Parathyroid adenoma (tissue), 2 donors: Measurements from ENCODE around the gene PCBD2.

Source experiments
- H2AFZ ChIP-seq: fragments of 300-600 bp; sonication (generic); one replicate; pipeline ENCODE4 v1.7.0; 2017; ENCODE audit warnings: antibody characterized with exemption, mild to moderate bottlenecking
- H3K27ac ChIP-seq: fragments of 300-600 bp; sonication (generic); one replicate; pipeline ENCODE4 v1.7.0; 2017
- H3K27me3 ChIP-seq: fragments of 300-600 bp; sonication (generic); one replicate; pipeline ENCODE4 v1.7.0; 2017; ENCODE audit warnings: low read length; ENCODE audit not compliant: control insufficient read depth, insufficient read depth
- H3K36me3 ChIP-seq: fragments of 300-600 bp; sonication (generic); one replicate; pipeline ENCODE4 v1.7.0; 2017; ENCODE audit warnings: low read length; ENCODE audit not compliant: control insufficient read depth, insufficient read depth
- H3K4me1 ChIP-seq: fragments of 300-600 bp; sonication (generic); one replicate; pipeline ENCODE4 v1.7.0; 2017; ENCODE audit warnings: control low read depth
- H3K4me2 ChIP-seq: fragments of 300-600 bp; sonication (generic); one replicate; pipeline ENCODE4 v1.7.0; 2017; ENCODE audit warnings: low read length
- H3K4me3 ChIP-seq: fragments of 300-600 bp; sonication (generic); one replicate; pipeline ENCODE4 v1.7.0; 2017; ENCODE audit warnings: low read depth, low read length
- H3K79me2 ChIP-seq: fragments of 300-600 bp; sonication (generic); one replicate; pipeline ENCODE4 v1.7.0; 2017; ENCODE audit warnings: control low read depth
- H3K9ac ChIP-seq: fragments of 300-600 bp; sonication (generic); one replicate; pipeline ENCODE4 v1.7.0; 2017; ENCODE audit warnings: mild to moderate bottlenecking
- H3K9me3 ChIP-seq: fragments of 300-600 bp; sonication (generic); one replicate; pipeline ENCODE4 v1.7.0; 2017; ENCODE audit warnings: low read length; ENCODE audit not compliant: control insufficient read depth
- TF ChIP-seq, protein P1 (sequence below): fragments of 300-600 bp; sonication (generic); IDR thresholded peaks from one replicate; pipeline ENCODE4 v1.7.0; 2017; ENCODE audit warnings: antibody characterized with exemption, mild to moderate bottlenecking
- donor health status: primary hyperparathyroidism.

Gene PCBD2

DNA sequence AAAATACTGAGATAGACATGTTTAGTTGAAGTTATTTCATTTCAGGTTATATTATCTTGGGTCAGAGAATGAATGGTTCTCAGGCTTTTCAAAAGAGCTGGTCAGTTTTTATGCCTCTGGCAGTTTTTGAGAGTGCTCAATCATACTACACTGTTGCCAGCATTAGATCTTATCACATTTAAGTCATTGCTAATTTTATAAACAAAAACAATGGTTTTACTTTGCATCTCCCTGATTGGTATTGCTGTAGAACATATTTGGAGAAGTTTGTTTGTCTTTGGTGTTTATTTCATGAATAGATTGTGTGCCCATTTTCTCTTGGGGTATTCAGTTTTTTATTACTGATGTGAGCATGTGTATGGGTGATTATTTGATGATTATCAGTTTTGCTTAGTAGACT lies 64.2 kb downstream of the PCBD2 start:
- Histone ChIP-seq H3K9me3 (no peaks in the 10 kb centered on the region), H3K79me2 (no peaks in the 10 kb centered on the region), H2AFZ (no peak overlapping the region), H3K27ac (no peak overlapping the region), H3K9ac (no peak overlapping the region), H3K27me3 (no peaks in the 10 kb centered on the region), H3K36me3 (no peaks in the 10 kb centered on the region), H3K4me1 (peaks cover 2% of the 10 kb centered on the region), H3K4me2 (no peak overlapping the region), H3K4me3 (no peak overlapping the region)
- TF ChIP-seq, protein P1, sequence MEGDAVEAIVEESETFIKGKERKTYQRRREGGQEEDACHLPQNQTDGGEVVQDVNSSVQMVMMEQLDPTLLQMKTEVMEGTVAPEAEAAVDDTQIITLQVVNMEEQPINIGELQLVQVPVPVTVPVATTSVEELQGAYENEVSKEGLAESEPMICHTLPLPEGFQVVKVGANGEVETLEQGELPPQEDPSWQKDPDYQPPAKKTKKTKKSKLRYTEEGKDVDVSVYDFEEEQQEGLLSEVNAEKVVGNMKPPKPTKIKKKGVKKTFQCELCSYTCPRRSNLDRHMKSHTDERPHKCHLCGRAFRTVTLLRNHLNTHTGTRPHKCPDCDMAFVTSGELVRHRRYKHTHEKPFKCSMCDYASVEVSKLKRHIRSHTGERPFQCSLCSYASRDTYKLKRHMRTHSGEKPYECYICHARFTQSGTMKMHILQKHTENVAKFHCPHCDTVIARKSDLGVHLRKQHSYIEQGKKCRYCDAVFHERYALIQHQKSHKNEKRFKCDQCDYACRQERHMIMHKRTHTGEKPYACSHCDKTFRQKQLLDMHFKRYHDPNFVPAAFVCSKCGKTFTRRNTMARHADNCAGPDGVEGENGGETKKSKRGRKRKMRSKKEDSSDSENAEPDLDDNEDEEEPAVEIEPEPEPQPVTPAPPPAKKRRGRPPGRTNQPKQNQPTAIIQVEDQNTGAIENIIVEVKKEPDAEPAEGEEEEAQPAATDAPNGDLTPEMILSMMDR = no peak

- H3K4me3 ChIP-seq = no peak overlapping the region
- H3K9me3 ChIP-seq = no peaks in the 10 kb centered on the region
- H3K36me3 ChIP-seq = no peaks in the 10 kb centered on the region
- no peak overlapping the region for H3K27ac ChIP-seq
- no peaks in the 10 kb centered on the region for H3K79me2 ChIP-seq
- no peaks in the 10 kb centered on the region for H3K27me3 ChIP-seq
- H2AFZ ChIP-seq = no peak overlapping the region
- no peaks in the 10 kb centered on the region for H3K4me1 ChIP-seq
- TF ChIP-seq, protein P1 = no peak
- H3K4me2 ChIP-seq = no peak overlapping the region
- no peak overlapping the region for H3K9ac ChIP-seq
Observed at GRCh38 chr5:134975078-134975715, 70.3 kb downstream of the PCBD2 start.

DNA sequence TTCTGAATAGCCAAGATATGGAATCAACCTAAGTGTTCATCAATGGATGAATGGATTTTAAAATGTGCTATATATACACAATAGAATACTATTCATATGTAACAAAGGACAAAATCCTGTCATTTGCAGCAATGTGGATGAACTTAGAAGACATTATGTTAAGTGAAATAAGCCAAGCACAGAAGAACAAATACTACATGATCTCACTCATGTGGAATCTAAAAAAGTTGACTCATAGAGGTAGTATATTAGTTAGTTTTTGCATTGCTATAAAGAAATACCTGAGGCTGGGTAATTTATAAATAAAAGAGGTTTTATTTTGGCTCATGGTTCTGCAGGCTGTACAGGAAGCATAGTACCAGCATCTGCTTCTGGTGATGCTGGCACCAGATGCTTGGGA lies 70.9 kb downstream of the PCBD2 start:
- H3K36me3 ChIP-seq = no peaks in the 10 kb centered on the region
- no peaks in the 10 kb centered on the region for H3K79me2 ChIP-seq
- no peaks in the 10 kb centered on the region for H3K27me3 ChIP-seq
- H3K4me1 ChIP-seq = no peaks in the 10 kb centered on the region
- H3K4me2 ChIP-seq = no peak overlapping the region
- H3K4me3 ChIP-seq = no peak overlapping the region
- no peak overlapping the region for H3K27ac ChIP-seq
- no peak overlapping the region for H3K9ac ChIP-seq
- H2AFZ ChIP-seq = no peak overlapping the region
- no peaks in the 10 kb centered on the region for H3K9me3 ChIP-seq
- TF ChIP-seq, protein P1 = no peak

DNA sequence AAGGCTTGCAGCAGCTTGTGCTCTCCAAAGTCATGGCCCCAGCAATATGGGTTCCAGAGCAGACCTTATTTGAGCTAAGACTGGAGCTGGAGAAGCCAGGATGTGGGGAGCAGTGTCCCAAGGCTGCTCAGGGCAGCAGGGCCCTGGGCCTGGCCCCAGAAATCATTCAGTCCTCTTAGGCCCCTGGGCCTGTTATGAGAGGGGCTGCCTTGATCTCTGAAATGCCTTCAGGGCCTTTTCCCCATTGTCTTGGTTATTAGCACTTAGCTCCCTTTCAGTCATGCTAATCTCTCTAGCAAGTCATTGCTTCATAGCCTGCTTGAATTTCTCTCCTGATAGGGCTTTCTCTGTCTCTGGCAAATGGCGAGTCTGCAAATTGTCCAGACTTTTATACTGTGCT lies 71.9 kb downstream of the PCBD2 start:
- TF ChIP-seq, protein P1 = no peak

GRCh38 chr5:134979416-134979815 lies 74.5 kb downstream of the PCBD2 start:
- H3K4me3 ChIP-seq = no peak overlapping the region
- H3K27me3 ChIP-seq = no peaks in the 10 kb centered on the region
- no peak overlapping the region for H2AFZ ChIP-seq
- H3K9me3 ChIP-seq = no peaks in the 10 kb centered on the region
- no peaks in the 10 kb centered on the region for H3K4me1 ChIP-seq
- H3K36me3 ChIP-seq = no peaks in the 10 kb centered on the region
- no peaks in the 10 kb centered on the region for H3K79me2 ChIP-seq
- no peak overlapping the region for H3K27ac ChIP-seq
- TF ChIP-seq, protein P1 = no peak
- H3K4me2 ChIP-seq = no peak overlapping the region
- no peak overlapping the region for H3K9ac ChIP-seq

More for the DNA sequence above, 71.9 kb downstream of the PCBD2 start:
- no peaks in the 10 kb centered on the region for H3K27me3 ChIP-seq
- H3K36me3 ChIP-seq = no peaks in the 10 kb centered on the region
- H3K4me3 ChIP-seq = no peak overlapping the region
- no peak overlapping the region for H3K9ac ChIP-seq
- H3K79me2 ChIP-seq = no peaks in the 10 kb centered on the region
- H3K4me2 ChIP-seq = no peak overlapping the region
- no peak overlapping the region for H2AFZ ChIP-seq
- no peak overlapping the region for H3K27ac ChIP-seq
- no peaks in the 10 kb centered on the region for H3K9me3 ChIP-seq
- H3K4me1 ChIP-seq = no peaks in the 10 kb centered on the region
